ENCODE data around the gene MYLK4. TPM values are rescaled to one million over a fixed set of nuclear protein-coding genes. Genes with fewer than 3 reads are reported as not detected.

MYLK4 gene
- total and polyA plus RNA-seq, 2 of the 13 experiments (the other 11 are each of a cell fraction or from before 2014, with no cell fraction given), result 0.26 to 0.29 TPM

- TF ChIP-seq MAFG (CRISPR knock-in tag; IDR thresholded peaks at IDR 0.05) (no peak), BCL6 (CRISPR knock-in tag; IDR thresholded peaks at IDR 0.05) (no peak), SIN3A (IDR thresholded peaks at IDR 0.05; ENCODE audit: borderline replicate concordance, low read depth, low read length) (no peak), ETV5 (CRISPR knock-in tag; IDR thresholded peaks at IDR 0.05; ENCODE audit: borderline replicate concordance) (no peak), CTCF (CRISPR knock-in tag; IDR thresholded peaks at IDR 0.05) (peak; percentile 77), PREB (CRISPR knock-in tag; IDR thresholded peaks at IDR 0.05) (no peak), ZMYM4 (CRISPR knock-in tag; IDR thresholded peaks at IDR 0.05) (0 out of 2 replicates have a peak, but pooled peaks have one; percentile 14), ESRRA (CRISPR knock-in tag; IDR thresholded peaks at IDR 0.05; ENCODE audit: low read depth) (no peak), ZNF512 (CRISPR knock-in tag; IDR thresholded peaks at IDR 0.05) (no peak), GFI1 (CRISPR knock-in tag; IDR thresholded peaks at IDR 0.05; ENCODE audit: borderline replicate concordance) (no peak), PCBP2 (optimal IDR thresholded peaks at IDR 0.05; ENCODE audit: low read depth, low read length, poor library complexity, severe bottlenecking) (no peak), ELF1 (CRISPR knock-in tag; IDR thresholded peaks at IDR 0.05) (peak; percentile 31; the same call in 1 of the 2 replicates), FOXK1 (CRISPR knock-in tag; IDR thresholded peaks at IDR 0.05; ENCODE audit: borderline replicate concordance, low read depth) (no peak), MLX (CRISPR knock-in tag; IDR thresholded peaks at IDR 0.05) (no peak), ZNF530 (CRISPR knock-in tag; IDR thresholded peaks at IDR 0.05; ENCODE audit: low read depth) (no peak), ZNF33B (CRISPR knock-in tag; IDR thresholded peaks at IDR 0.05) (no peak), RNF219 (CRISPR knock-in tag; IDR thresholded peaks at IDR 0.05) (no peak), THRA (CRISPR knock-in tag; IDR thresholded peaks at IDR 0.05; ENCODE audit: borderline replicate concordance) (no peak), ATF7 (IDR thresholded peaks at IDR 0.05) (no peak), ATF7 (CRISPR knock-in tag; IDR thresholded peaks at IDR 0.05) (no peak), ZNF33A (CRISPR knock-in tag; IDR thresholded peaks at IDR 0.05; ENCODE audit: borderline replicate concordance) (no peak), ZNF468 (CRISPR knock-in tag; IDR thresholded peaks at IDR 0.05) (no peak)
Observed at GRCh38 chr6:2749969-2750600, 637 bp downstream of the MYLK4 start (continued).

All from HepG2 (cell line).